Body of pancreas (tissue), 4 donors: ENCODE results near the gene LGR5.

Experiments used
- POLR2A ChIP-seq, 3 donors: fragments of 450-650 bp; IDR thresholded peaks; one replicate each; pipeline ENCODE4 v1.6.1; 2016; ENCODE audit warnings: antibody characterized with exemption in 3 of 3, mild to moderate bottlenecking in 2 of 3
- TF ChIP-seq, protein P1 (sequence below), 7 experiments: fragments of 450-650 bp in 4 of 7; fragments of 200-600 bp in 3 of 7; sonication (generic) in 3 of 7; IDR thresholded peaks; one replicate each; pipeline ENCODE4 v1.5.1; 2016 to 2019; ENCODE audit warnings: antibody characterized with exemption in 7 of 7

DNA sequence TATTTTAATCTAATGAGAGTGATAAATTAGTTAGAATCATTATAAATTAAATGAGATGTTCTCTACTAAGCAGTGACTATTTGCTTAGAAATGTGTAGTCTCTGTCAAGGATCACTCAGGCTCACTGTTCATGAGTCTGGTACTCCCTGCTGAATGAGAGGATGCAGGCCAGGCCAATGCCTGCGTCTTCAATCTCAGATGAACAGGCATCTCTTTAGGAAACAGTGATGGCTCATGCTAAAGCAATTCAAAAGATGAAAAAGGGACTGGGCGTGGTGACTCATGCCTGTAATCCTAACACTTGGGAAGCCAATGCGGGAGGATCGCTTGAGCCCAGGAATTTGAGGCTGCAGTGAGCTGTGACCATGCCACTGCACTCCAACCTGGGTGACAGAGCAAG is 117.3 kb downstream of the LGR5 start:
- TF ChIP-seq, protein P1, sequence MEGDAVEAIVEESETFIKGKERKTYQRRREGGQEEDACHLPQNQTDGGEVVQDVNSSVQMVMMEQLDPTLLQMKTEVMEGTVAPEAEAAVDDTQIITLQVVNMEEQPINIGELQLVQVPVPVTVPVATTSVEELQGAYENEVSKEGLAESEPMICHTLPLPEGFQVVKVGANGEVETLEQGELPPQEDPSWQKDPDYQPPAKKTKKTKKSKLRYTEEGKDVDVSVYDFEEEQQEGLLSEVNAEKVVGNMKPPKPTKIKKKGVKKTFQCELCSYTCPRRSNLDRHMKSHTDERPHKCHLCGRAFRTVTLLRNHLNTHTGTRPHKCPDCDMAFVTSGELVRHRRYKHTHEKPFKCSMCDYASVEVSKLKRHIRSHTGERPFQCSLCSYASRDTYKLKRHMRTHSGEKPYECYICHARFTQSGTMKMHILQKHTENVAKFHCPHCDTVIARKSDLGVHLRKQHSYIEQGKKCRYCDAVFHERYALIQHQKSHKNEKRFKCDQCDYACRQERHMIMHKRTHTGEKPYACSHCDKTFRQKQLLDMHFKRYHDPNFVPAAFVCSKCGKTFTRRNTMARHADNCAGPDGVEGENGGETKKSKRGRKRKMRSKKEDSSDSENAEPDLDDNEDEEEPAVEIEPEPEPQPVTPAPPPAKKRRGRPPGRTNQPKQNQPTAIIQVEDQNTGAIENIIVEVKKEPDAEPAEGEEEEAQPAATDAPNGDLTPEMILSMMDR (IDR thresholded peaks at IDR 0.05) = no peak
- no peak for TF ChIP-seq POLR2A (IDR thresholded peaks at IDR 0.05)
